Putamen (tissue), 1 donor: Measurements from ENCODE around the gene GIPC3.
A peak's percentile ranks its signal among the peaks of the same experiment; 100 is the strongest.

Experiments used
- DNase-seq: peaks from one replicate; pipeline ENCODE4 v3.0.0-alpha.2; 2016; ENCODE audit warnings: low spot score

The GIPC3 gene

DNA sequence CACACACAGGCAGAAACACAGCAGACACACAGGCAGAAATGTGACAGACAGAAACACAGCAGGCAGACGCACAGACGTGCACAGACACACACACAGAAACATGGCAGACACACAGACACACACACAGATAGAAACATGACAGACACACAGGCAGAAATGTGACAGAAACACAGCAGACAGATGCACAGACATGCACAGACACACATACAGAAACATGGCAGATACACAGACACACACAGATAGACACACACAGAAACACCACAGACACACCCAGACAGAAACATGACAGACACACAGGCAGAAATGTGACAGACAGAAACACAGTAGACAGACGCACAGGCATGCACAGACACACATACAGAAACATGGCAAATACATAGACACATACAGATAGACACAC, 20.1 kb downstream of the GIPC3 start:
- DNase-seq: no peak

DNA sequence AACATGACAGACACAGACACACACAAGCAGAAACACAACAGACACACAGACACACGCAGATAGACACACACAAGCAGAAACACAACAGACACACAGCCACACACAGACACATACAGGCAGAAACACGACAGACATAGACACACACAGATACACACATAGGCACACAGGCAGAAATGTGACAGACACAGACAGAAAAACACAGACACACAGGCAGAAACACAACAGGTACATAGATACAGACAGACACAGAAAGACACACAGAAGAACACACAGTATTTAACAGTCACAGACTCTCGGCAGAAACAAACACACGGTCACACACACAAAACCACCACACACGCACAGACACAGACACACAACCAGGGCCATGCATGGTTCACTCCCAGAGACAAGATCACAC, 20.5 kb downstream of the GIPC3 start:
- no peak for DNase-seq

DNA sequence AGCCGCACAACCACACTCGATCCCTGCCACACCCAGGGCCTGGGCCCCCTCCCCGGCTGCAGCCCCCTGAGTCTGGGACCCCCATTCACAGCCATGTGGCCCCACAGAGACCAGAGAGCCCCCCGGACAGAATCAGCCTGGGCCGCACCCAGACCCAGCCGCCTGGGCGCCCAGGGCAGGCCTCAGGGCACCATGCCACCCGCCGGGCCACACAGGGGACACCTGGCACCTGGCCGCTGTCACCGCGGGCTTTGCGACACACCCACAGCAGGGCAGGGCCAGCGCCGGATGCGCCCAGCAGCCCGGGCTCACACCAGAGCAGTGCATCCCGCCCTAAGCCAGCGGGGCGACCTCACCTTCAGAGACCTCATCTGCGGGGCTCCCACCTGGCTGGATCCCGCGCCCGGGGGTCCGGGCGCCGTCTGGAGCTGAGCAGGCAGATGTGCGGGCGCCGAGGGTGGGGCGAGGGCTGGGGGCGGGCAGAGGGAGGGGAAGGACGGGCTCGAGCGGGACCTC, 21.0 kb downstream of the GIPC3 start:
- no peak for DNase-seq

DNA sequence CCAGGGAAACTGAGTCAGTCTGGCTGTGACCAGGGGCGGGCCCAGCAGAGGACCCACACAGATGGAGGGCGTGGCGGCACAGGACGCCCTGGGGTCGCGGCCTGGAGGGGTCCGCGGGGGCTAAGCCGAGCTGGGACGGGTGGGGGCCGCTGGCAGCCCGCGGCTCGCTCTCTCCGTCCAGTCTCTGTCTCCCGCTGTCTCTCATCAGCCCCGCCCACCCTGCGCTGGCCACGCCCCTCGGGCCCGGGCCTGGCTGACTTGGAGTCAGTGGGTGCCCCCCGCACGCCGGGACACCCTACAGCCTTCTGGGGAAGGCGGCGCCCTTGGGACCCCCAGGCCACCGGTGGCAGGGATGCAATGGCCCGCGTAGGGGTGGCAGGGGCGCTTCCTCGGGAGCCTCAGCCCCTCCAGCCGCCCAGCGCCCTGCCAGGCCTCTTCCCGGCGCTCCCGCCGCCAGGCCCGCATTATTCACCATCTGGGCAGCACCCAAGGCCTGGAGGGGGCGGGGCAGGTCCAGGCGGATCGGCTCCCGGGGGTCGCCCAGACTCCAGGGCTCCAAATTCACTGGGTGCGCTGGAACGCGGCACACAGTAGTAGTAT, 21.5 kb downstream of the GIPC3 start, which contains the start of gene TBXA2R:
Gene TBXA2R (minus strand): TSS at position 186 of the 600 bp plus-strand sequence. CDS start 6,241 bp downstream, outside the sequence.
- peak; percentile 20 for DNase-seq

DNA sequence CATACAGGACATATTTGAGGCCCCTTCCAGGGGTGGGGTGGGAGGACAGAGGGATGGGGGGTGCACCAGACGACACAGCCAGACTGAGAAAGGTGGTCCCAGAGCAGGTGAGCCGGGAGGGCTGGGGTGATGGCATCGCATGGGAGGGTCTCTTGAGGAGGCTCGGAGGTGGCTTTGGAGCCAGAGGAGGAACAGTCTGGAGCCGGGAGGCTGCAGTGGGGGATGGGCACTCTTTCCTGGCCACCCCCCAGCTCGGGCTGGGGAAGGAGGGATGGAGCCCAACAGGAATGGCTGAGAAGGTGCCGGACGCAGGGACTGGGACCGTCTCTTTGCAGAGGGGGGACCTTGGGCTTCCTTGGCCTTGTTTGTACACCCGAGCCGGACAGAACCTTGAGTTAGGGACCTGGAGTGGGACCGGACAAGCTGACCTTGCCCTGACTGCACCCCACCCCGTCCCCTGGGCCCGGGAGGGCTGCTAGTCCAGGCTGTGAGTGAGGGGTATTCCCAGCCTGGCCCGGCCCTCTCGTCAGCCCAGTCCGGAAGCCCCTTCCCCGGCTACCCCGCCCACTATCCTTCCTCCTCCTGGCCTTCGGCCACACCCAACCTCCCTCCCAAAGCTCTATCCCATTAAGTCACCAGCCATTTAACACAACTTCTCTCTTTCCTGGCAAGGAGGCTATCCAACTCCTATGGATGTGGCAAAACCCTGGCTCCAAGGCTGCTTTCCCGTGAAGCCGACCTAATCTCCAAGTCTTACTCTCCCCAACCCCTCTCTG, 22.2 kb downstream of the GIPC3 start:
- DNase-seq: no peak

DNA sequence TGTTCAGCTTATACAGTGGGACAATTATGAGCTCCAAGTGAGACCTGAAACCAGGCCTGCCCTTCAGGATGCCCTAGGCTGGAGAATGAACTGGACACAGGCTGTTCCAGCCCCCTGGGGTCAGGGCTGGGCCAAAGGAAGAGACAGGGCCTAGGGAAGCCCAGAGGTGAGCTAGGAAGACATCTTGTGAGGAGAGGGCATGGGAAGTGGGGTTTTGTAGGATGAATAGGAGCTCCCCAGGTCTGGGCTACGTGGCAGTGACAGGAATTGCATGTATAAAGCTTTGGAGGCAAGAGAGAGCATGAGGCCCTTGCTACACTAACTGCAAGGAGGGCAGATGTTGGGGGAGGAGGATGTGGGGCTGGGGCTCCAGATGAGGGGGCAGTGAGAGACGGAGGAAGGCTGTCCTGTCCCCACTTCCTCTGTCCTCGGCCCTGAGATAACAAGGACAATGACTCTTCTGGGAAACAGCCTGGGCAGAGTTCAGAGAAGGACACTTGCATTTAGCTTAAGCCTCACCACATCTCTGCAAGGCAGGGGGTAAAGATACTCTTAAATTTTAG, 22.9 kb downstream of the GIPC3 start:
- DNase-seq: no peak

DNA sequence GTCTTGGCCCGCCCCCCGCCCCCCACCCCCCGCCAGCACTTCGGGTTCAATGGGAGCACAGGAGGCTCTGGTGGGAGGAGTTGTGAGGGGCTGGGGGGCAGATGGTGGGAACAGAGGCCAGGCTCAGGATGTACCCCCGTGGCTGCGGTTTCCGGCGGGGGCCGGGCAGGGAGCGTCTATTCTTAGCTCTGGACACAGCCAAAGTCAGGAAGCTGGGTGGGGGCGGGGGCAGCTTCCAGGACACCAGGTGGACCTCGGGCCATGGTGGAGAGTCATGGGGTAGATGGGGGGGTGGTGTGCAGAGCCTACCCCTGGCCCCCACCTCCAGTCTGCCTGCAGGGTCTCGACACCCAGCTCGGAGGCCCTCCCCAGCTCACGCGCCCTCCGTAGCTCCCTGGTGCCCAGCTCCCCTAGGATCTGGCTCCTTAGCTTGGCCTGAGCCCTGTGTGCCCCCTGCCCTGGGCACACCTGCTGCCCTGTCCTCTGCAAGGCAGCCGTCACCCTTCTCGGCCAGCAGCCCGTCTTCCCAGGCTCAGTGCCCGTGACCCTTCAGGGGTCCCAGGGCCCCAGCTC, 23.6 kb downstream of the GIPC3 start:
- DNase-seq: no peak

- DNase-seq: no peak
Measured at GRCh38 chr19:3609779-3610719, 24.8 kb downstream of the GIPC3 start.

DNA sequence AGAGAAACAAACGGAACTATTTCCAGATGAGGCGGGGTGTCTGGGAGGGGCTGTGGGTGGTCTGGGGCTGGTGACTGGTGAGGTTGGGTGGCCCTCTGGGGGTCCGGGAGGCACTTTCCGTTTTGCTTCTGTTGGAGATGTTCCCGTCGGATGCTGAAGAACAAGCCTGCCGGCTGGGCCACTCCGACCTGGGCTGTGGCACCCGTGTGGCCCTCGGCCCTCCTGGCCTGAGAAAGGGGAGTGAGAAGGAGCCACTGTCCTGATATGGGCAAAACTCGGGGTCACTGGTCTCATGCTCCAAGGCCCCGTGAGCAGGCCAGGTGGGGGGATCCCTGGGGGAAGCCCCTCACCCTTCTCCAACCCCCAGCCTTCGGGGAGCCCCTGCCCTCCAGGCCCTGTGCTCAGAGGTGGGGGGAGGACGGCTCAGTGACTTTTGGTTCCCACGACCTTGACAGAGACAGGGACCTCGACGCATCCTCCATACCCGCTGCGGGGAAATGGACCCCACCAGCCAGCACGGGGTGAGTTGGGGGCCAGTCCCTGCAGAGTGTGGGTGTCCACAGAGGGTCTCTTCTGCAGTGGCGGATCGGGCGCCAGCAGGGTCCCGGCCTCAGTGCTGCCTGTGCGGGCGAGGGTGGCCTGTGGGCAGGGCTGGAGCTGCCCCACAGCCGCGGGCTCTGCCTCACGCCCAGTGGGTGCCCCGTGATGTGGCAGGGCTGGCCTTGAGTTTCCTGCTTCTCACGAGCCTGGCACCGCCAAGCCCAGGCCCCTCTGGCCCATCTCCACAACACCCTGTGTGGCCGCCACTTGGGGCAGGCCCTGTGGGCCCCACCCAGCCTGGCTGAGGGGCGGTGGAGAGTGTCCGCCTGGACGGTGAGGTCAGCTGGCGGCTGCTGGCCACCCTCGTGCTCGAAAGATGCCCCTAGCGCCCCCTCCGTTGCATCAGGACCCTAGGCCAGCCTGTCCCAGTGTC, 25.8 kb downstream of the GIPC3 start:
- no peak for DNase-seq

- no peak for DNase-seq
Measured at GRCh38 chr19:3611841-3612240, 26.6 kb downstream of the GIPC3 start.

DNA sequence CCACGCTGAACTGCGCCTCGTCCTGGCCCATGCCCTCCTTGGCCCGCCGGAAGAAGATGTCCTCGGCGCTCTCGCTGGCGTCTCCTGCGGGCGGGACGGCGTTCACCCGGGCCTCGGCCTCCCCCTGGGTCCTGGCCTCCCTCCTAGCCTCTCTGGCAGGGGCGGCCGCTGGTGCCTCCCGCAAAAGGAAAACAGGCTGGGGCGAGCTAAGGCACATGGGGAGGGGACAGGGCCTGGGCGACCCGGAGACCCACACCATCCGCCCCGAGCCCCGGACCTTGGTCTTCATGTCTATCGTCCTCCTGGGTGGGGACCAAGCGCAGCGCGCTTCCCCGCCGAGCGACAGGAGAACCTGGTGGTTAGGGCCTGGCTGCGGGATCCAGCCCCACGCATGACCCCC, 27.1 kb downstream of the GIPC3 start:
- no peak for DNase-seq

- no peak for DNase-seq
Measured at GRCh38 chr19:3612901-3613741, 27.8 kb downstream of the GIPC3 start.

GRCh38 chr19:3613818-3614661, 28.8 kb downstream of the GIPC3 start:
- no peak for DNase-seq

DNA sequence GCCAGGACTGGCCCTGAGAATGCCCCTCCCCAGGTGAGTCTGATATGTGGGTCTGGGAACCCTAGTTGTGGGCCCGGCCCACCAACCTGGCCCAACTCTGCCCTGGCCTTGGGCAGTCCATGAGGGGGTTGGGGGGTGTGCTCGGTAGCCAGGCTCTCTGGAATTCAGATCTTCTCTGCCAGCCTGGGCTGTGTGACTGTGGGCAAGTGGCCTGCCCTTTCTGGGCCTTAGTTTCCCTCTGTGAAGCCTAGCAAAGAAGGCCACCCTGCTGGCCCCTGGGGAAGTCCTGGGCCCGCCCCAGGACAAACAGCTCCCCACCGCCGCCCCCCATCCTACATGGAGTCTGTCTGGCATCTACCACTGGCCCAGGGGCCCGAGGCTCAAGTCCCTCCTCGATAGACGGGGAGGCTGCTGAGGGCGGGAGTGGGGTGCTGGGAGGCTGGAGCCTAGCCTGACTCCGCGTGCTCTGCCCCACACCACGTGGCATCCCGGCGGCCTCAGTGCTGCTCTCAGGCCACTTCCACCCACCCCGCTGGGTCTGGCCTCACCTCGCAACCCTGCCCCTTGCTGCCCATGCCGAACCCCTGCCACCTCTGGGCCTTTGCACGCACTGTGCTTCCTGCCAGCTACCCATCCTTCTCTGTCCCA, 29.7 kb downstream of the GIPC3 start:
- DNase-seq: no peak

GRCh38 chr19:3615524-3616135, 30.4 kb downstream of the GIPC3 start:
- DNase-seq: no peak

DNA sequence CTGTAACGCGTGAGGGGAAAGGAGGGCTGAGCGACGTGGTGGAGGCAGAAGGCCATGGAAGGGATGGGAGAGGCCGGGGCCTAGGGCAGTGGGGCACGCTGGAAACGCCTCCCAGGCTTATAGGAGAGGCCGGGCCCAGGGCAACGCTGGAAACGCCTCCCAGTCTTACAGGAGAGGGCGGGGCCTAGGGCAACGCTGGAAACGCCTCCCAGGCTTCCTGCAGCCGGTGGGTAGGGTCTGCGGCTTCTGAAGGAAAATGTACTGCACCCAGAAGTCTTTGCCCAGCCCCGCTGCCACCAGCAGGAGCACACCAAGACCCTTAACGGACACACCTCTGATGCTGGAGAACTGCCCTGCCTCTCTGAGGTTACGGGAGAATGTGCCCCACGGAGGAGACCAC, 32.2 kb downstream of the GIPC3 start:
- no peak for DNase-seq

- peak; percentile 26 for DNase-seq
Measured at GRCh38 chr19:3618144-3618810, 33.0 kb downstream of the GIPC3 start.
